Neuronal stem cell (in vitro differentiated cells): ENCODE measurements around the gene SAMSN1.

Source experiments
- DNase-seq: peaks from one replicate; pipeline ENCODE4 v3.0.0-alpha.2; 2013; ENCODE audit warnings: low spot score
- H2AFZ ChIP-seq: one replicate; pipeline ENCODE4 v1.6.1; 2013; ENCODE audit warnings: mild to moderate bottlenecking, low read length, inconsistent platforms
- H2AK5ac ChIP-seq: 2 replicates; pipeline ENCODE4 v1.6.1; 2013; ENCODE audit warnings: low read depth, mild to moderate bottlenecking, inconsistent platforms, low read length, moderate library complexity, mixed read lengths
- H2BK120ac ChIP-seq: 2 replicates; pipeline ENCODE4 v1.6.1; 2013; ENCODE audit warnings: low read depth, mild to moderate bottlenecking, inconsistent platforms, low read length, moderate library complexity, mixed read lengths
- H2BK12ac ChIP-seq: one replicate; pipeline ENCODE4 v1.6.1; 2013; ENCODE audit warnings: low read length, inconsistent platforms
- H2BK15ac ChIP-seq: 2 replicates; pipeline ENCODE4 v1.6.1; 2013; ENCODE audit warnings: mild to moderate bottlenecking, low read length, inconsistent platforms, mixed read lengths
- H2BK5ac ChIP-seq: one replicate; pipeline ENCODE4 v1.6.1; 2013; ENCODE audit warnings: inconsistent platforms, mild to moderate bottlenecking, low read length, moderate library complexity
- H3K14ac ChIP-seq: one replicate; pipeline ENCODE4 v1.6.1; 2013; ENCODE audit warnings: low read length, inconsistent platforms
- H3K18ac ChIP-seq: 2 replicates; pipeline ENCODE4 v1.6.1; 2013; ENCODE audit warnings: low read length, inconsistent platforms
- H3K23ac ChIP-seq: 2 replicates; pipeline ENCODE4 v1.6.1; 2013; ENCODE audit warnings: low read depth, mild to moderate bottlenecking, mixed read lengths, low read length, inconsistent platforms; ENCODE audit not compliant: poor library complexity
- H3K27ac ChIP-seq: replicated peaks from 3 replicates; pipeline ENCODE4 v1.5.1; 2013; ENCODE audit warnings: low read length, inconsistent platforms
- H3K27me3 ChIP-seq, 3 experiments: 2 replicates each; pipeline ENCODE4 v1.6.1; 2013; ENCODE audit warnings: low read length in 3 of 3, mild to moderate bottlenecking in 2 of 3, inconsistent platforms in 1 of 3, low read depth in 1 of 3, mixed read lengths in 1 of 3, moderate library complexity in 1 of 3; ENCODE audit not compliant: control insufficient read depth in 3 of 3, insufficient read depth in 3 of 3
- H3K36me3 ChIP-seq, 2 donors: replicated peaks in 1 of 2; 2 replicates each; pipeline ENCODE4 v1.6.1; 2013; ENCODE audit warnings: low read length in 2 of 2; ENCODE audit not compliant: control insufficient read depth in 2 of 2, insufficient read depth in 2 of 2
- H3K4ac ChIP-seq: 2 replicates; pipeline ENCODE4 v1.6.1; 2013; ENCODE audit warnings: inconsistent platforms, mild to moderate bottlenecking, low read length, moderate library complexity
- H3K4me1 ChIP-seq, 2 donors: 1 replicate in 1 of 2; 2 replicates in 1 of 2; pipeline ENCODE4 v1.6.1; 2013; ENCODE audit warnings: low read length in 2 of 2, low read depth in 1 of 2; ENCODE audit not compliant: control insufficient read depth in 2 of 2, insufficient read depth in 1 of 2
- H3K4me2 ChIP-seq: one replicate; pipeline ENCODE4 v1.6.1; 2013; ENCODE audit warnings: mild to moderate bottlenecking, low read length, inconsistent platforms; ENCODE audit not compliant: insufficient read depth, poor library complexity, severe bottlenecking
- H3K4me3 ChIP-seq, 2 donors: 2 replicates each; pipeline ENCODE4 v1.5.1; 2013; ENCODE audit warnings: low read length in 2 of 2, mild to moderate bottlenecking in 2 of 2, inconsistent platforms in 1 of 2, moderate library complexity in 1 of 2
- H3K79me1 ChIP-seq: one replicate; pipeline ENCODE4 v1.6.1; 2013; ENCODE audit warnings: low read depth, mild to moderate bottlenecking, inconsistent platforms, low read length, moderate library complexity
- H3K9ac ChIP-seq: one replicate; pipeline ENCODE4 v1.6.1; 2013; ENCODE audit warnings: mild to moderate bottlenecking, low read depth, low read length, inconsistent platforms; ENCODE audit not compliant: poor library complexity
- H3K9me3 ChIP-seq, 2 donors: replicated peaks in 1 of 2; 2 replicates each; pipeline versions ENCODE3 to v1.6.1; 2013; ENCODE audit warnings: low read length in 2 of 2, mild to moderate bottlenecking in 2 of 2, inconsistent platforms in 1 of 2, low read depth in 1 of 2, mixed read lengths in 1 of 2, moderate library complexity in 1 of 2; ENCODE audit not compliant: control insufficient read depth in 2 of 2, insufficient read depth in 1 of 2
- H4K8ac ChIP-seq: one replicate; pipeline ENCODE4 v1.6.1; 2013; ENCODE audit warnings: low read depth, mild to moderate bottlenecking, inconsistent platforms, low read length, moderate library complexity
- H4K91ac ChIP-seq: one replicate; pipeline ENCODE4 v1.6.1; 2013; ENCODE audit warnings: low read length, low read depth, mild to moderate bottlenecking, inconsistent platforms; ENCODE audit not compliant: poor library complexity
- WGBS, 2 donors: extraction: QIAGEN DNeasy Blood & Tissue Kit; methylation state at CpG; one replicate each; pipeline ENCODE4 v1.1.7; 2013; ENCODE audit warnings: missing lambda C conversion rate in 2 of 2, mixed read lengths in 1 of 2; ENCODE audit not compliant: insufficient read length in 2 of 2, insufficient replicate concordance in 1 of 2; ENCODE audit errors: extremely low coverage in 2 of 2; 5-methylcytosine and 5-hydroxymethylcytosine counted together

SAMSN1 gene

DNA sequence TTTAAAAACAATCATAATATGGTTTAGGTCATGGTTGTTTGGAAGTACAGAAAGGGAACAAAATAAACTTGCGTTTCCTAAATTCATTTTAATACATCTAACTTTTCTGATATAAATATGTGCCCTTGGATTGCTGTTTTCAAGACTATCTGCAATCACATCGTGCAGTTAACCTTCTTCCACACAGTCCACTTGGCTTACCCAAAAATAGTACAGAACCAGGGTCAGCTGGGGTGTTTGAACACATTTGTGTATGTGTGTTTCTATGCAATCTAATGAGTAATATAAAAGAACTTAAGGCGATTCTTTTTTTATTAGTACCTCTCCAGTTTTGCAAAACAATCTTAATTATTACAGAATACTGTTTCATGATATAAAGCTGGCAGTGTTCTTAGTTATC lies 19.9 kb downstream of the SAMSN1 start:
- no peak overlapping the region for H3K4me2 ChIP-seq
- H2AK5ac ChIP-seq, result no peak overlapping the region
- H4K91ac ChIP-seq, result no peak overlapping the region
- WGBS, 2 donors, result no CpG with 5 or more reads among the region's 3 CpGs
- no peak overlapping the region for H2BK12ac ChIP-seq
- no peak for DNase-seq
- no peaks in the 10 kb centered on the region for H3K79me1 ChIP-seq
- no peak overlapping the region for H2AFZ ChIP-seq
- H3K4me3 ChIP-seq, result no peak overlapping the region
- no peaks in the 10 kb centered on the region for H3K4me1 ChIP-seq
- no peak overlapping the region for H2BK5ac ChIP-seq
- no peak overlapping the region for H3K23ac ChIP-seq
- H3K27ac ChIP-seq, result no peak overlapping the region
- no peak overlapping the region for H3K18ac ChIP-seq
- no peaks in the 10 kb centered on the region for H3K9me3 ChIP-seq
- no peaks in the 10 kb centered on the region for H3K36me3 ChIP-seq
- no peak overlapping the region for H2BK120ac ChIP-seq
- no peak overlapping the region for H4K8ac ChIP-seq
- H3K9ac ChIP-seq, result no peak overlapping the region
- no peak overlapping the region for H3K14ac ChIP-seq
- H2BK15ac ChIP-seq, result no peak overlapping the region
- H3K4ac ChIP-seq, result no peak overlapping the region
- no peaks in the 10 kb centered on the region for H3K27me3 ChIP-seq

DNA sequence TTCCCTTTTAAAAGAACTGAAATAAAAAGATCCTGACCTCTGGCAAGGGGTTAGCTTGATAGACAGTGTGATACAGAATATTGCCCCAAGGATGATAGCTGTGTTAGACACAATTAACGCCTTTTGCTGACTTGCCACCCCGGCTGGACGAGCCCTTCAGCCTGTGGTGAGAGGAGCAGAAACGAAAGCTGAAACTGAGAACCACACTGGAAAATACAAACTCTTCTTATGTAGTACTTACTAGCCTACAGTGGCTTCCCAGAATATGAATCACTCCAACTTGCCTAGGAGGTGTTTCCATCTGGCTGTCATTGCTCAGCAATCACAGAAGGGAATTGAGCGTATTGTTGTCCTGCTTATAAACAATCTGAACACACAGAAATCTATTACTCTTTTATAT lies 22.9 kb downstream of the SAMSN1 start:
- Histone ChIP-seq H3K18ac (no peak overlapping the region), H3K79me1 (no peaks in the 10 kb centered on the region), H3K36me3 (no peaks in the 10 kb centered on the region), H4K91ac (no peak overlapping the region), H3K27ac (no peak overlapping the region), H3K9me3 (no peaks in the 10 kb centered on the region), H2BK15ac (no peak overlapping the region), H3K14ac (no peak overlapping the region), H2AK5ac (no peak overlapping the region), H2AFZ (no peak overlapping the region), H3K4me2 (no peak overlapping the region), H3K4me3 (no peak overlapping the region), H2BK5ac (no peak overlapping the region), H3K4me1 (peaks cover 0 to 4% of the 10 kb centered on the region in 2 donors), H2BK12ac (no peak overlapping the region), H3K4ac (no peak overlapping the region), H3K23ac (no peak overlapping the region), H3K27me3 (no peaks in the 10 kb centered on the region), H2BK120ac (no peak overlapping the region), H3K9ac (no peak overlapping the region), H4K8ac (no peak overlapping the region)
- no peak for DNase-seq
- WGBS, 2 donors, result no CpG with 5 or more reads among the region's 5 CpGs

DNA sequence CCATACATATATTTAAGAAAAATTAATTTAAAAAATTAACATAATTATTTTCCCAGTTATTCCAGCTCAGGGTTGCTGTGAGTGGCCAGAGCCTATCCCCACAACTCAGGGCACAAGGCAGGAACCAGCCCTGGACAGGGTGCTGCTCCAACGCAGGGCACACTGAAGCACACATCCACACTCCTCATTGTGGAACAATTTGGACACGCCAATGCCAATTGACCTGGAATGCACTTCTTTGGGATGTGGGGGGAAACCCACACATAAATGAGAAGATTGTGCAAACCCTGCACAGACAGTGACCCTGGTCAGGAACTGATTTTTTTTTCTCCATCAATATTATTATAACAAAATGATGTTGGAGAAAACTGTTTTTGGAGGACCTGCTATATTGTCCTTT lies 23.4 kb downstream of the SAMSN1 start:
- no peak overlapping the region for H3K18ac ChIP-seq
- no CpG with 5 or more reads among the region's 2 CpGs for WGBS, 2 donors
- H2AK5ac ChIP-seq, result no peak overlapping the region
- H2BK5ac ChIP-seq, result no peak overlapping the region
- no peak overlapping the region for H4K8ac ChIP-seq
- no peak overlapping the region for H2BK15ac ChIP-seq
- no peaks in the 10 kb centered on the region for H3K9me3 ChIP-seq
- no peak overlapping the region for H3K27ac ChIP-seq
- no peak overlapping the region for H3K4me2 ChIP-seq
- no peak overlapping the region for H3K9ac ChIP-seq
- peaks cover 0 to 4% of the 10 kb centered on the region in 2 donors for H3K4me1 ChIP-seq
- no peak overlapping the region for H3K4me3 ChIP-seq
- DNase-seq, result no peak
- no peak overlapping the region for H3K4ac ChIP-seq
- no peak overlapping the region for H4K91ac ChIP-seq
- H3K23ac ChIP-seq, result no peak overlapping the region
- no peak overlapping the region for H3K14ac ChIP-seq
- no peaks in the 10 kb centered on the region for H3K27me3 ChIP-seq
- no peak overlapping the region for H2BK12ac ChIP-seq
- H2AFZ ChIP-seq, result no peak overlapping the region
- H2BK120ac ChIP-seq, result no peak overlapping the region
- no peaks in the 10 kb centered on the region for H3K36me3 ChIP-seq
- no peaks in the 10 kb centered on the region for H3K79me1 ChIP-seq

DNA sequence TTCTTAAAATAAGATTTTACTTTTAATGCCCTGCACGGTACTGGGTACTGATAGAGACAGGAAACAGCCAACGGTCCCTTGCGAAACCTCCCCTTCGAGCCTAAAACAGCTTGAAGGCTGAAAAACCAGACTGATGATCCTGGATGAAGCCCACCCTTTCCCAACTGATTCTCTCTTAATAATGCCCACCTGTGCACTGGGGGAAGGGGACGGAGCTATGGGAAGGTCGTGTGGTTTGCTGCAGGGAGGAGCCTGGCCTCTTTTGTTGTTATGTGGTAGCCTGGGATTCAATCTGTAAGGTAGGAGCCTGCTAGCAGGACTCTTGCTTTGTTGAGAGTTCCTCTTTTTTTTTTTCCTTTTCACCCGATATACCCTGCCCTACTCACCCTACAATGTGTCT lies 25.6 kb downstream of the SAMSN1 start:
- no CpG with 5 or more reads among the region's 7 CpGs for WGBS, 2 donors
- H2AK5ac ChIP-seq, result no peak overlapping the region
- no peaks in the 10 kb centered on the region for H3K36me3 ChIP-seq
- no peak overlapping the region for H2BK12ac ChIP-seq
- H4K91ac ChIP-seq, result no peak overlapping the region
- H4K8ac ChIP-seq, result no peak overlapping the region
- no peaks in the 10 kb centered on the region for H3K79me1 ChIP-seq
- H3K9ac ChIP-seq, result no peak overlapping the region
- H2BK15ac ChIP-seq, result no peak overlapping the region
- DNase-seq, result no peak
- H2BK120ac ChIP-seq, result no peak overlapping the region
- peaks cover 0 to 4% of the 10 kb centered on the region in 2 donors for H3K4me1 ChIP-seq
- H3K27ac ChIP-seq, result no peak overlapping the region
- H3K4me2 ChIP-seq, result no peak overlapping the region
- no peak overlapping the region for H2BK5ac ChIP-seq
- no peak overlapping the region for H3K18ac ChIP-seq
- H3K14ac ChIP-seq, result no peak overlapping the region
- H3K9me3 ChIP-seq, result no peaks in the 10 kb centered on the region
- H3K23ac ChIP-seq, result no peak overlapping the region
- no peak overlapping the region for H3K4me3 ChIP-seq
- H2AFZ ChIP-seq, result no peak overlapping the region
- no peak overlapping the region for H3K4ac ChIP-seq
- no peaks in the 10 kb centered on the region for H3K27me3 ChIP-seq
